NCI-H82 treated with DMSO at 0.1 percent for 48 hours (cell line): Measurements from ENCODE around the gene KRT12.

Experiments
- DNase-seq: peaks from one replicate; lab custom pipeline; 2025; ENCODE audit not compliant: unreplicated experiment; lab: John Stamatoyannopoulos, UW

Gene KRT12

GRCh38 chr17:40848583-40849235 is 18.3 kb downstream of the KRT12 start:
- no peak for DNase-seq

- DNase-seq = no peak
These were observed 20.4 kb downstream of the KRT12 start for GRCh38 chr17:40846515-40847144.

- DNase-seq = no peak
These were observed 22.3 kb downstream of the KRT12 start for GRCh38 chr17:40844671-40845107.

- DNase-seq = no peak
These were observed 23.8 kb downstream of the KRT12 start for GRCh38 chr17:40843242-40843641.

- no peak for DNase-seq
These were observed 25.8 kb downstream of the KRT12 start for GRCh38 chr17:40841246-40841645.

GRCh38 chr17:40839194-40839593 is 27.8 kb downstream of the KRT12 start:
- DNase-seq = no peak

GRCh38 chr17:40836020-40836419 is 31.0 kb downstream of the KRT12 start:
- no peak for DNase-seq

- DNase-seq = no peak
These were observed 33.1 kb downstream of the KRT12 start for GRCh38 chr17:40833882-40834281.

- peak; percentile 4 for DNase-seq
These were observed 34.2 kb downstream of the KRT12 start for GRCh38 chr17:40832840-40833239.

- no peak for DNase-seq
These were observed 36.8 kb downstream of the KRT12 start for GRCh38 chr17:40830085-40830776.

GRCh38 chr17:40828454-40829044 is 38.5 kb downstream of the KRT12 start:
- no peak for DNase-seq

GRCh38 chr17:40827746-40828453 is 39.1 kb downstream of the KRT12 start:
- DNase-seq = no peak

- no peak for DNase-seq
These were observed 41.4 kb downstream of the KRT12 start for GRCh38 chr17:40825599-40825998.

- no peak for DNase-seq
These were observed 42.8 kb downstream of the KRT12 start for GRCh38 chr17:40824015-40824832.

GRCh38 chr17:40822132-40822812 is 44.8 kb downstream of the KRT12 start, which contains the start of gene KRT10:
Gene KRT10, minus strand, starts transcription at chr17:40822614. Its CDS starts 29 bp downstream, at chr17:40822585.
- no peak for DNase-seq

GRCh38 chr17:40821536-40821935 is 45.5 kb downstream of the KRT12 start:
- DNase-seq = no peak

GRCh38 chr17:40820228-40820838 is 46.7 kb downstream of the KRT12 start:
- DNase-seq = no peak

GRCh38 chr17:40819528-40820125 is 47.4 kb downstream of the KRT12 start:
- no peak for DNase-seq
